Measurements from ENCODE around the gene TFPT. TPM values are rescaled to one million over a fixed set of nuclear protein-coding genes. Genes with fewer than 3 reads are reported as not detected.
A peak's percentile ranks its signal among the peaks of the same experiment; 100 is the strongest.
"Not testable (repeated sequence)": the region's sequence is repeated elsewhere in the genome, so short reads cannot be mapped to it uniquely, and the experiment has no call there.

The TFPT gene
- total and polyA plus RNA-seq, 2 donors (not counting 3 experiments of a cell fraction or from before 2014, with no cell fraction given), result 28.3 to 32.1 TPM

DNA sequence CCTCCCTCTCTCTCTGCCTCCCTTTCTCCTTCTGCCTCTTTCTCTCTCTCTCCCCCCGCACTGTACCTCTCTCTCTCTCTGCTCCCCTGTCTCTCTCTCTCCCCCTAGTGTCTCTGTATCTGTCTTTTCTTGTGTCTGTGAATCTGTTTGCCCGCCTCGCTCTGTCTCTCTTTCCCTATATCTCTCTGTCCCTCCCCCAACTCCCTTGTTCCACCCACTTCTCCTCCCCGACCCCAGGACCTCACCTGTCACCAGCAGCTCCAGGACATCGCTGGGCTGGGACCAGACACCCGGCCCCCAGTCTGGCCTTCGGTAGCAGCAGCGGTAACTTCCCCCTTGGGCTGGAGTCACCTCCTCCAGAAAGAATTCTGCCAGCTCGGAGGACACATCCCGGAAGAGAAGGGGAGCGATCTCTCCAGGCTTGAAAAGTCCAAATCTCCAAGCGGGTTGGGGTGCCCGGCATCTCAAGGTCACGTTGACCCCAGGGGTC is 18.8 kb downstream of the TFPT start:
- Histone ChIP-seq H3K4me2 (ENCODE audit: insufficient read depth, low read length) (no peak overlapping the region), H3K9ac (replicated peaks; ENCODE audit: extremely low read depth, insufficient read depth, low read length) (no peak overlapping the region), H2AFZ (ENCODE audit: low read depth, low read length) (peak overlapping the region; percentile 48), H3K4me1 (ENCODE audit: control insufficient read depth, extremely low read depth, insufficient read depth, low read length) (no peaks in the 10 kb centered on the region), H3K27ac (ENCODE audit: insufficient read depth, low read depth, low read length) (no peak overlapping the region), H3K4me3 (replicated peaks in 1 of 3; ENCODE audit: insufficient read depth in 1 of 3, low read depth in 1 of 3, low read length in 3 of 3) (no peak overlapping the region), H3K36me3 (ENCODE audit: control insufficient read depth in 2 of 2, extremely low read depth in 1 of 2, insufficient read depth in 2 of 2, low read length in 2 of 2) (no peaks in the 10 kb centered on the region), H3K9me3 (replicated peaks; ENCODE audit: control insufficient read depth, insufficient read depth, low read length) (no peaks in the 10 kb centered on the region), H3K27me3 (ENCODE audit: control insufficient read depth in 2 of 2, insufficient read depth in 2 of 2, low read length in 2 of 2) (no peaks in the 10 kb centered on the region), H4K20me1 (replicated peaks; ENCODE audit: control insufficient read depth, extremely low read depth, insufficient read depth, low read length) (no peaks in the 10 kb centered on the region), H3K79me2 (ENCODE audit: control insufficient read depth, insufficient read depth, low read length) (no peaks in the 10 kb centered on the region), H3K9me1 (replicated peaks; ENCODE audit: control insufficient read depth, extremely low read depth, insufficient read depth, low read length) (no peaks in the 10 kb centered on the region)
- ChIA-PET POLR2A (no interaction called here), CTCF (interaction anchor here (1.6 to 4.2 kb wide), 3 partner anchors 67 to 304 kb away, joined by 5 to 27 read pairs (median 10); no protein-coding TSS in a partner anchor)
- BruUV-seq (replicated peaks), result no TSS peak
- DNase-seq (ENCODE audit: low read depth, low spot score) (no peak), FAIRE-seq (no peak)
- intact Hi-C loops (cut with micrococcal nuclease), result loop anchor here (1.0 to 5.0 kb wide), 3 partner anchors 189 to 303 kb away; partner anchors contain the start of gene CACNG7
- TF ChIP-seq FOS (IDR thresholded peaks at IDR 0.05; ENCODE audit: borderline replicate concordance, insufficient read depth, low read length), result no peak
- peak in 1 of 2 donors; percentile 15 for TF ChIP-seq CTCF (IDR thresholded peaks at IDR 0.05; ENCODE audit: extremely low read depth in 1 of 2, insufficient read depth in 1 of 2, low read depth in 1 of 2, low read length in 2 of 2)
- dilution Hi-C loops (cut with MboI; ENCODE audit: extremely low pct_ligation_motif_present, low sequenced_read_pairs), result no loop called here

GRCh38 chr19:54095859-54096616 is 19.4 kb downstream of the TFPT start:
- H3K9me1 ChIP-seq (replicated peaks; ENCODE audit: control insufficient read depth, extremely low read depth, insufficient read depth, low read length); POLR2A ChIA-PET; dilution Hi-C loops (cut with MboI; ENCODE audit: extremely low pct_ligation_motif_present, low sequenced_read_pairs); H4K20me1 ChIP-seq (replicated peaks; ENCODE audit: control insufficient read depth, extremely low read depth, insufficient read depth, low read length); BruUV-seq (replicated peaks); H3K36me3 ChIP-seq (ENCODE audit: control insufficient read depth in 2 of 2, extremely low read depth in 1 of 2, insufficient read depth in 2 of 2, low read length in 2 of 2); H3K9ac ChIP-seq (replicated peaks; ENCODE audit: extremely low read depth, insufficient read depth, low read length); H3K79me2 ChIP-seq (ENCODE audit: control insufficient read depth, insufficient read depth, low read length); H3K9me3 ChIP-seq (replicated peaks; ENCODE audit: control insufficient read depth, insufficient read depth, low read length); H3K27ac ChIP-seq (ENCODE audit: insufficient read depth, low read depth, low read length); H3K4me1 ChIP-seq (ENCODE audit: control insufficient read depth, extremely low read depth, insufficient read depth, low read length); H3K27me3 ChIP-seq (ENCODE audit: control insufficient read depth in 2 of 2, insufficient read depth in 2 of 2, low read length in 2 of 2): not testable (repeated sequence)
- peak; percentile 34 for DNase-seq (ENCODE audit: low read depth, low spot score)
- intact Hi-C loops (cut with micrococcal nuclease), result loop anchor here (1.0 to 5.0 kb wide), 2 partner anchors 189 to 288 kb away; partner anchors contain the start of gene CACNG7
- H3K4me2 ChIP-seq (ENCODE audit: insufficient read depth, low read length), result peak overlapping the region; percentile 49
- H3K4me3 ChIP-seq (replicated peaks in 1 of 3; ENCODE audit: insufficient read depth in 1 of 3, low read depth in 1 of 3, low read length in 3 of 3), result peak overlapping the region in 1 of 3 experiments; percentile 6
- peak; percentile 40 for FAIRE-seq
- CTCF ChIA-PET, result interaction anchor here (0.6 to 4.2 kb wide), 10 partner anchors 9 to 321 kb away, joined by 3 to 27 read pairs (median 4); no protein-coding TSS in a partner anchor
- TF ChIP-seq, protein P1, sequence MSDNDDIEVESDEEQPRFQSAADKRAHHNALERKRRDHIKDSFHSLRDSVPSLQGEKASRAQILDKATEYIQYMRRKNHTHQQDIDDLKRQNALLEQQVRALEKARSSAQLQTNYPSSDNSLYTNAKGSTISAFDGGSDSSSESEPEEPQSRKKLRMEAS (IDR thresholded peaks at IDR 0.05; ENCODE audit: insufficient read depth, insufficient read length), result peak; percentile 32
- peak; percentile 45 for TF ChIP-seq EZH2 (IDR thresholded peaks at IDR 0.05; ENCODE audit: borderline replicate concordance, low read depth, low read length, severe bottlenecking)
- H2AFZ ChIP-seq (ENCODE audit: low read depth, low read length), result peak overlapping the region; percentile 66

All from endothelial cell of umbilical vein (primary cell).